A673 (cell line): ENCODE results near the gene CREB5. TPM values are rescaled to one million over a fixed set of nuclear protein-coding genes. Genes with fewer than 3 reads are reported as not detected.

Experiments used
- BruUV-seq: library from RNA; stranded (reverse); fragments of 400-500 nt; replicated peaks from 2 replicates; lab custom pipeline; 2021; lab: Mats Ljungman, UMichigan
- CTCF ChIA-PET: fragments of 300-600 bp; sonication (Branson Sonifier 250); formaldehyde crosslinking; loops from one replicate; lab custom pipeline; 2022; ENCODE audit warnings: antibody characterized with exemption; lab: Charles Lee
- POLR2A ChIA-PET: fragments of 300-600 bp; sonication (Branson Sonifier 250); formaldehyde crosslinking; loops from one replicate; lab custom pipeline; 2022; ENCODE audit warnings: antibody characterized with exemption; ENCODE audit not compliant: low non-redundant PET; lab: Charles Lee
- DNase-seq: peaks from one replicate; pipeline ENCODE4 v3.0.0-alpha.2; 2015; ENCODE audit warnings: low spot score
- H3K27ac ChIP-seq: fragments of 200-600 bp; sonication (generic); 2 replicates; pipeline ENCODE4 v1.5.1; 2016; ENCODE audit warnings: mixed run types, low read depth, mild to moderate bottlenecking, mixed read lengths, antibody characterized with exemption, low read length; ENCODE audit not compliant: poor library complexity, severe bottlenecking
- H3K27me3 ChIP-seq: fragments of 200-600 bp; sonication (generic); replicated peaks from 2 replicates; pipeline ENCODE4 v1.6.1; 2017; ENCODE audit warnings: mixed run types, low read depth, mild to moderate bottlenecking, mixed read lengths, antibody characterized with exemption, low read length; ENCODE audit not compliant: insufficient read depth, poor library complexity
- H3K36me3 ChIP-seq: fragments of 200-600 bp; sonication (generic); 2 replicates; pipeline ENCODE4 v1.6.1; 2016; ENCODE audit warnings: mixed run types, mild to moderate bottlenecking, mixed read lengths, antibody characterized with exemption, low read length; ENCODE audit not compliant: insufficient read depth, poor library complexity, severe bottlenecking
- H3K4me1 ChIP-seq: fragments of 200-600 bp; sonication (generic); 2 replicates; pipeline ENCODE4 v1.6.1; 2017; ENCODE audit warnings: mixed run types, mild to moderate bottlenecking, mixed read lengths, antibody characterized with exemption, low read length; ENCODE audit not compliant: insufficient read depth, poor library complexity, severe bottlenecking
- H3K4me3 ChIP-seq: fragments of 200-600 bp; sonication (generic); 2 replicates; pipeline ENCODE4 v1.5.1; 2016; ENCODE audit warnings: low read depth, mixed run types, mild to moderate bottlenecking, mixed read lengths, low read length; ENCODE audit not compliant: poor library complexity, severe bottlenecking
- H3K9me3 ChIP-seq: fragments of 200-600 bp; sonication (generic); 2 replicates; pipeline ENCODE4 v1.6.1; 2016; ENCODE audit warnings: mixed run types, low read depth, mild to moderate bottlenecking, mixed read lengths, antibody characterized with exemption, low read length; ENCODE audit not compliant: poor library complexity, severe bottlenecking
- EZH2 ChIP-seq: fragments of 200-600 bp; sonication (generic); IDR thresholded peaks from 2 replicates; pipeline ENCODE4 v1.6.1; 2017; ENCODE audit warnings: borderline replicate concordance, low read depth, mild to moderate bottlenecking, mixed read lengths, antibody characterized with exemption, low read length; ENCODE audit not compliant: poor library complexity, severe bottlenecking
- intact Hi-C: fragments of 100-400 bp; cut with micrococcal nuclease; formaldehyde crosslinking; loops from one replicate; pipeline ENCODE4 v1.10.0; 2022; ENCODE audit not compliant: unreplicated experiment
- total RNA-seq: library from RNA; stranded (reverse); gene quantifications from 2 replicates; pipeline ENCODE4 v1.2.3, GENCODE V29; 2021
- TF ChIP-seq, protein P1 (sequence below): fragments of 300-800, 200-600 bp; sonication (generic); conservative IDR thresholded peaks from 2 replicates; pipeline ENCODE4 v1.5.1; 2017; ENCODE audit warnings: low read depth, mild to moderate bottlenecking, antibody characterized with exemption, low read length, moderate library complexity, mixed read lengths

The CREB5 gene
- total RNA-seq, 1 experiment from 2014 or later = 10.3 TPM

- CTCF ChIA-PET = interaction anchor here (0.6 to 0.8 kb wide), 3 partner anchors 12 to 266 kb away, joined by 3 to 5 read pairs (median 4); no protein-coding TSS in a partner anchor
Measured at GRCh38 chr7:28626624-28627262, 214.4 kb downstream of the CREB5 start.

DNA sequence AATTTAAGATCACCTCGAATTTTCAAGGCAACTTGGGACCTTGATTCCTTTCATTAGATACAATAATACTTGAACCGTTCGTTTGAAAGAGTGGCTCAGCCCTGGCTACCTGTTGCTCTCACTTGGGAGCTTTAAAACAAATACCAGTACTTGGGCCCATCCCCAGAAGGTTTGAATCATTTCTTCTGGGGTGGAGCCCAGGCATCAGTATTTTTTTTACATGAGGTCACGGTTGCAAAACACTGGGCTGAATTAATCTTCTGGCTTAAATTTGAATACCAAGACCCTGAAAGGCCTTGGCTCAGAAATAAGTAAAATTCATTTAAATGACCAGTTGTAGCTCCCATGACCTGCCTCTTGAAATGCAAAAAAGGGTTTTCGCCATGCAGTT is 214.9 kb downstream of the CREB5 start:
- intact Hi-C loops = loop anchor here (5.0 kb wide), 2 partner anchors 225 to 330 kb away; no protein-coding TSS in a partner anchor
- CTCF ChIA-PET = interaction anchor here (0.7 kb wide), 1 partner anchor 237 kb away, joined by 3 read pairs; no protein-coding TSS in a partner anchor
- Histone ChIP-seq H3K36me3 (no peaks in the 10 kb centered on the region), H3K4me3 (no peak overlapping the region), H3K27me3 (no peaks in the 10 kb centered on the region), H3K4me1 (no peaks in the 10 kb centered on the region), H3K9me3 (no peaks in the 10 kb centered on the region), H3K27ac (no peak overlapping the region)
- DNase-seq = no peak
- no peak for TF ChIP-seq EZH2
- TF ChIP-seq, protein P1, sequence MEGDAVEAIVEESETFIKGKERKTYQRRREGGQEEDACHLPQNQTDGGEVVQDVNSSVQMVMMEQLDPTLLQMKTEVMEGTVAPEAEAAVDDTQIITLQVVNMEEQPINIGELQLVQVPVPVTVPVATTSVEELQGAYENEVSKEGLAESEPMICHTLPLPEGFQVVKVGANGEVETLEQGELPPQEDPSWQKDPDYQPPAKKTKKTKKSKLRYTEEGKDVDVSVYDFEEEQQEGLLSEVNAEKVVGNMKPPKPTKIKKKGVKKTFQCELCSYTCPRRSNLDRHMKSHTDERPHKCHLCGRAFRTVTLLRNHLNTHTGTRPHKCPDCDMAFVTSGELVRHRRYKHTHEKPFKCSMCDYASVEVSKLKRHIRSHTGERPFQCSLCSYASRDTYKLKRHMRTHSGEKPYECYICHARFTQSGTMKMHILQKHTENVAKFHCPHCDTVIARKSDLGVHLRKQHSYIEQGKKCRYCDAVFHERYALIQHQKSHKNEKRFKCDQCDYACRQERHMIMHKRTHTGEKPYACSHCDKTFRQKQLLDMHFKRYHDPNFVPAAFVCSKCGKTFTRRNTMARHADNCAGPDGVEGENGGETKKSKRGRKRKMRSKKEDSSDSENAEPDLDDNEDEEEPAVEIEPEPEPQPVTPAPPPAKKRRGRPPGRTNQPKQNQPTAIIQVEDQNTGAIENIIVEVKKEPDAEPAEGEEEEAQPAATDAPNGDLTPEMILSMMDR = no peak
- POLR2A ChIA-PET = no interaction called here
- no TSS peak for BruUV-seq

More at GRCh38 chr7:28626624-28627262, 214.4 kb downstream of the CREB5 start:
- no TSS peak for BruUV-seq
- peak; percentile 63 for DNase-seq
- no peaks in the 10 kb centered on the region for H3K9me3 ChIP-seq
- H3K4me1 ChIP-seq = no peaks in the 10 kb centered on the region
- H3K36me3 ChIP-seq = no peaks in the 10 kb centered on the region
- intact Hi-C loops = loop anchor here (1.0 to 5.0 kb wide), 3 partner anchors 226 to 329 kb away; no protein-coding TSS in a partner anchor
- no peak overlapping the region for H3K27ac ChIP-seq
- H3K27me3 ChIP-seq = no peaks in the 10 kb centered on the region
- no peak overlapping the region for H3K4me3 ChIP-seq
- POLR2A ChIA-PET = no interaction called here
- TF ChIP-seq, protein P1 = peak; percentile 77
- no peak for TF ChIP-seq EZH2

GRCh38 chr7:28627896-28628295 is 215.6 kb downstream of the CREB5 start:
- peaks cover 3% of the 10 kb centered on the region for H3K27me3 ChIP-seq
- no TSS peak for BruUV-seq
- H3K4me3 ChIP-seq = no peak overlapping the region
- no peak for DNase-seq
- ChIA-PET CTCF (interaction anchor here (0.5 kb wide), 1 partner anchor 1429 kb away, joined by 3 read pairs; no protein-coding TSS in a partner anchor), POLR2A (no interaction called here)
- TF ChIP-seq, protein P1 = no peak
- no peak for TF ChIP-seq EZH2
- H3K36me3 ChIP-seq = no peaks in the 10 kb centered on the region
- no peaks in the 10 kb centered on the region for H3K9me3 ChIP-seq
- H3K4me1 ChIP-seq = no peaks in the 10 kb centered on the region
- intact Hi-C loops = loop anchor here (5.0 kb wide), 2 partner anchors 224 to 331 kb away; no protein-coding TSS in a partner anchor
- H3K27ac ChIP-seq = no peak overlapping the region
